Effector memory CD8-positive, alpha-beta T cell (primary cell): ENCODE data around the gene ZCCHC2.

Experiments used
- ATAC-seq: fragments of 150-1000 bp; cut with Tn5 transposase; replicated peaks from 2 replicates; pipeline ENCODE4 v1.10.0; 2021; ENCODE audit warnings: mild to moderate bottlenecking, moderate library complexity
- DNase-seq, 3 experiments: peaks; one replicate each; pipeline ENCODE4 v3.0.0; 2021
- H3K27ac Mint-ChIP-seq, 2 donors: one replicate each; pipeline ENCODE4 v1.8.0; 2022; ENCODE audit warnings: mild to moderate bottlenecking in 2 of 2, mixed read lengths in 2 of 2, moderate library complexity in 2 of 2
- H3K27me3 Mint-ChIP-seq, 2 donors: one replicate each; pipeline ENCODE4 v1.8.0; 2022; ENCODE audit warnings: mixed read lengths in 2 of 2
- H3K36me3 Mint-ChIP-seq: one replicate; pipeline ENCODE4 v1.8.0; 2022; ENCODE audit warnings: mild to moderate bottlenecking, moderate library complexity, mixed read lengths; ENCODE audit not compliant: insufficient read depth
- H3K4me1 Mint-ChIP-seq, 2 donors: one replicate each; pipeline ENCODE4 v1.8.0; 2022; ENCODE audit warnings: low read depth in 2 of 2, mixed read lengths in 2 of 2
- H3K4me3 Mint-ChIP-seq, 2 donors: one replicate each; pipeline ENCODE4 v1.8.0; 2022; ENCODE audit warnings: mild to moderate bottlenecking in 2 of 2, mixed read lengths in 2 of 2, moderate library complexity in 2 of 2
- H3K9me3 Mint-ChIP-seq, 2 donors: one replicate each; pipeline ENCODE4 v1.8.0; 2022; ENCODE audit warnings: mixed read lengths in 2 of 2

The ZCCHC2 gene

GRCh38 chr18:62614494-62614893 is 91.7 kb downstream of the ZCCHC2 start:
- Mint-ChIP-seq H3K4me3 (no peak overlapping the region), H3K9me3 (no peaks in the 10 kb centered on the region), H3K27me3 (peaks cover 43 to 86% of the 10 kb centered on the region in 2 donors), H3K4me1 (peaks cover 0 to 1% of the 10 kb centered on the region in 2 donors), H3K27ac (no peak overlapping the region), H3K36me3 (no peaks in the 10 kb centered on the region)
- DNase-seq (no peak), ATAC-seq (no peak)

- no peak for ATAC-seq
- no peak for DNase-seq
- H3K4me3 Mint-ChIP-seq = no peak overlapping the region
- H3K27ac Mint-ChIP-seq = no peak overlapping the region
- no peaks in the 10 kb centered on the region for H3K9me3 Mint-ChIP-seq
- H3K4me1 Mint-ChIP-seq = peaks cover 0 to 1% of the 10 kb centered on the region in 2 donors
- H3K27me3 Mint-ChIP-seq = peaks cover 34 to 81% of the 10 kb centered on the region in 2 donors
- no peaks in the 10 kb centered on the region for H3K36me3 Mint-ChIP-seq
Observed at GRCh38 chr18:62616331-62616805, 93.5 kb downstream of the ZCCHC2 start.

- H3K4me1 Mint-ChIP-seq = no peaks in the 10 kb centered on the region
- H3K9me3 Mint-ChIP-seq = no peaks in the 10 kb centered on the region
- no peak overlapping the region for H3K27ac Mint-ChIP-seq
- no peaks in the 10 kb centered on the region for H3K36me3 Mint-ChIP-seq
- H3K27me3 Mint-ChIP-seq = peaks cover 29 to 68% of the 10 kb centered on the region in 2 donors
- no peak overlapping the region for H3K4me3 Mint-ChIP-seq
- DNase-seq = no peak
- no peak for ATAC-seq
Observed at GRCh38 chr18:62617793-62618591, 95.2 kb downstream of the ZCCHC2 start.

GRCh38 chr18:62618735-62619134 is 95.9 kb downstream of the ZCCHC2 start:
- no peak for DNase-seq
- Mint-ChIP-seq H3K4me3 (no peak overlapping the region), H3K4me1 (no peaks in the 10 kb centered on the region), H3K36me3 (no peaks in the 10 kb centered on the region), H3K27me3 (peaks cover 29 to 68% of the 10 kb centered on the region in 2 donors), H3K27ac (no peak overlapping the region), H3K9me3 (no peaks in the 10 kb centered on the region)
- ATAC-seq = no peak

- peaks cover 18 to 42% of the 10 kb centered on the region in 2 donors for H3K27me3 Mint-ChIP-seq
- ATAC-seq = no peak
- H3K9me3 Mint-ChIP-seq = no peaks in the 10 kb centered on the region
- DNase-seq = no peak
- no peak overlapping the region for H3K27ac Mint-ChIP-seq
- no peaks in the 10 kb centered on the region for H3K4me1 Mint-ChIP-seq
- H3K36me3 Mint-ChIP-seq = no peaks in the 10 kb centered on the region
- H3K4me3 Mint-ChIP-seq = no peak overlapping the region
Observed at GRCh38 chr18:62621546-62621945, 98.7 kb downstream of the ZCCHC2 start.

- ATAC-seq (no peak), DNase-seq (no peak)
- Mint-ChIP-seq H3K4me3 (no peak overlapping the region), H3K27ac (no peak overlapping the region), H3K36me3 (no peaks in the 10 kb centered on the region), H3K27me3 (peaks cover 6 to 7% of the 10 kb centered on the region in 2 donors), H3K4me1 (no peaks in the 10 kb centered on the region), H3K9me3 (no peaks in the 10 kb centered on the region)
Observed at GRCh38 chr18:62625019-62625418, 102.2 kb downstream of the ZCCHC2 start.
